Suprapubic skin (tissue), 3 donors: Measurements from ENCODE around the gene MOSPD2.

Experiments used
- CTCF ChIP-seq, 2 donors: fragments of 200-600 bp in 1 of 2; fragments of 450-650 bp in 1 of 2; sonication (generic) in 1 of 2; IDR thresholded peaks; one replicate each; pipeline ENCODE4 v1.5.1; 2016 to 2019; ENCODE audit warnings: antibody characterized with exemption in 2 of 2, mild to moderate bottlenecking in 1 of 2, moderate library complexity in 1 of 2
- POLR2A ChIP-seq, 2 donors: fragments of 450-650 bp; IDR thresholded peaks; one replicate each; pipeline ENCODE4 v1.6.1; 2017; ENCODE audit warnings: antibody characterized with exemption in 2 of 2, mild to moderate bottlenecking in 2 of 2, moderate library complexity in 2 of 2

DNA sequence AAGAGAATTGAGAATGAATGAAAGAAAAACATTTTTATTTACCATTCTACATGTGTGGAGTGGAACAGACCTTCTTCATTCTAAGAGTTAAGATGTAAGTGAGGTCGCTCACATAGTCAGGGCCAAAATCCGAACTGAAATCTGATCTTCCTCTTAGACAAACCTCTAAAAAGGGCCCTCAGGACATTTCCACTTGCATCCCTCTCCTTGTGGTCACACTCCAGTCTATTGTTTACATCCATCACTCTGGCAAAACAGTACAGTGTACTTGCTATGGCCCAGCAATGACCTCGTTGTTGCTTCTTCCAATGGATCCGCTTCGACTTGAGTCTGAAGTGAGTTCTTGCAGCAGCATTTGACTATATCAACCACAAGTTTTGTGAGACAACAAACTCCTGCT, 54.2 kb downstream of the MOSPD2 start:
- no peak for TF ChIP-seq CTCF (IDR thresholded peaks at IDR 0.05)
- TF ChIP-seq POLR2A (IDR thresholded peaks at IDR 0.05): no peak
